NT2/D1 (cell line): ENCODE data around the gene HAP1.

Source experiments
- DNase-seq: peaks from one replicate; pipeline ENCODE4 v3.0.0-alpha.2; 2011; ENCODE audit warnings: low read depth, low spot score
- H3K27me3 ChIP-seq: 2 replicates; pipeline ENCODE4 v1.6.0; 2011; ENCODE audit warnings: mild to moderate bottlenecking; ENCODE audit not compliant: insufficient read length, insufficient read depth
- H3K36me3 ChIP-seq: 2 replicates; pipeline ENCODE4 v1.6.1; 2011; ENCODE audit warnings: mild to moderate bottlenecking, low read length, mixed read lengths; ENCODE audit not compliant: insufficient read depth, insufficient read length
- H3K4me1 ChIP-seq: 2 replicates; pipeline ENCODE4 v1.5.1; 2011; ENCODE audit not compliant: insufficient read depth, insufficient read length
- H3K4me3 ChIP-seq: 2 replicates; pipeline ENCODE4 v1.5.1; 2011; ENCODE audit warnings: low read depth; ENCODE audit not compliant: insufficient read length
- H3K9ac ChIP-seq: 2 replicates; pipeline ENCODE4 v1.6.0; 2011; ENCODE audit warnings: low read depth; ENCODE audit not compliant: insufficient read length
- H3K9me3 ChIP-seq: 2 replicates; pipeline ENCODE4 v1.5.1; 2011; ENCODE audit warnings: mild to moderate bottlenecking, low read length; ENCODE audit not compliant: insufficient read depth
- SUZ12 ChIP-seq: IDR thresholded peaks from 2 replicates; pipeline ENCODE4 v1.6.1; 2011; ENCODE audit not compliant: insufficient read length, insufficient read depth; ENCODE audit errors: extremely low read depth
- YY1 ChIP-seq: IDR thresholded peaks from 2 replicates; pipeline ENCODE4 v1.6.1; 2011; ENCODE audit not compliant: insufficient read length, insufficient read depth
- ZNF274 ChIP-seq: IDR thresholded peaks from 2 replicates; pipeline ENCODE4 v1.6.1; 2011; ENCODE audit warnings: mild to moderate bottlenecking, low read depth, low read length

The HAP1 gene

GRCh38 chr17:41769985-41770384 is 35.5 kb upstream of the HAP1 start:
- Histone ChIP-seq H3K4me1 (peaks cover 13% of the 10 kb centered on the region), H3K4me3 (no peak overlapping the region), H3K9me3 (no peaks in the 10 kb centered on the region), H3K27me3 (no peaks in the 10 kb centered on the region), H3K9ac (no peak overlapping the region), H3K36me3 (peaks cover 73% of the 10 kb centered on the region)
- TF ChIP-seq ZNF274 (no peak), SUZ12 (no peak), YY1 (no peak)
- DNase-seq, result no peak

DNA sequence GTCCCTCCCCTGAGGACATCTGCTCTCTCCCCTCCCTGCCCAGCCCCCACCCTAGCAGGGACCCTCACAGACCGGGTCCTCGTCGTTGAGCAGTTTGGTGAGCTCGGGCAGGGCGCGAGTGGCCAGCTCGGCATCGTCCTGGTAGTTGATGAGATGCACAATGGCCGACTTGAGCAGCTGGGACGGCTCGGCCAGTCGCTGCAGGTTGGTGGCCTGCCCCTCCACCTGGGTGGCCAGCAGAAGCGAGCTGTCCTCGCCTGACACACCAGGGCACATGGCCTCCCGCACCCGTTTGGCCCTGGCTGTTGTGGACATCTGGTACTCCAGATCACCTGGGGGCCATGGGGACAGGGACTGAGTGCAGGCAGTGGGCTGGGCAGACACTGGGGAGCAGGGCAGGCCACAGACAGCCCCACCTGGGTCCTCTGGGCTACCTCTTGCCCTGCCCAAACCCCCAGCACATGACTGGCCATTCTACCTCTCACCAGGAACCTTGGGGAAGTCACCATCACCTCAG is 35.0 kb upstream of the HAP1 start:
- H3K36me3 ChIP-seq, result peaks cover 79% of the 10 kb centered on the region
- DNase-seq, result no peak
- H3K27me3 ChIP-seq, result no peaks in the 10 kb centered on the region
- TF ChIP-seq SUZ12, result no peak
- TF ChIP-seq YY1, result no peak
- TF ChIP-seq ZNF274, result no peak
- no peak overlapping the region for H3K9ac ChIP-seq
- H3K4me1 ChIP-seq, result peaks cover 11% of the 10 kb centered on the region
- H3K9me3 ChIP-seq, result no peaks in the 10 kb centered on the region
- no peak overlapping the region for H3K4me3 ChIP-seq

GRCh38 chr17:41768682-41769288 is 34.3 kb upstream of the HAP1 start:
- Histone ChIP-seq H3K4me3 (no peak overlapping the region), H3K4me1 (peaks cover 9% of the 10 kb centered on the region), H3K9me3 (no peaks in the 10 kb centered on the region), H3K27me3 (no peaks in the 10 kb centered on the region), H3K36me3 (peaks cover 83% of the 10 kb centered on the region), H3K9ac (no peak overlapping the region)
- TF ChIP-seq ZNF274, result no peak
- no peak for TF ChIP-seq SUZ12
- no peak for TF ChIP-seq YY1
- no peak for DNase-seq

- Histone ChIP-seq H3K4me3 (no peak overlapping the region), H3K27me3 (no peaks in the 10 kb centered on the region), H3K36me3 (peaks cover 89% of the 10 kb centered on the region), H3K9me3 (no peaks in the 10 kb centered on the region), H3K4me1 (no peaks in the 10 kb centered on the region), H3K9ac (no peak overlapping the region)
- TF ChIP-seq ZNF274 (no peak), SUZ12 (no peak), YY1 (no peak)
- DNase-seq, result no peak
Observed at GRCh38 chr17:41767324-41768042, 33.0 kb upstream of the HAP1 start.

DNA sequence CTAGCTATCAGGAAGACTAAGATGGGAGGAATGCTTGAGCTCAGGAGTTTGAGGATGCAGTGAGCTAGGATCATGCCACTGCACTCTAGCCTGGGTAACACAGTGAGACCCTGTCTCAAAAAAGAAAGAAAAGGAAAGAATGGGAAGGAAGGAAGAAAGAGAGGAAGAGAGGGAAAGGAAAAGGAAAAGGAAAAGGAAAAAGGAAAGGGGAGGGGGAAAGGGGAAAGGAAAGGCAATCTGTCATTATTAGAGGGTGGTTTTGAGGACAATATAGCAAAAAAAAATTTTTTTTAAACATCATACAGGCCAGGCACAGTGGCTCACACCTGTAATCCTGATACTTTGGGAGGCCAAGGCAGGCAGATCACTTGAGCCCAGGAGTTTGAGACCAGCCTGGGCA is 31.7 kb upstream of the HAP1 start:
- Histone ChIP-seq H3K36me3 (peaks cover 87% of the 10 kb centered on the region), H3K9me3 (no peaks in the 10 kb centered on the region), H3K9ac (no peak overlapping the region), H3K27me3 (no peaks in the 10 kb centered on the region), H3K4me3 (no peak overlapping the region), H3K4me1 (no peaks in the 10 kb centered on the region)
- TF ChIP-seq YY1 (no peak), SUZ12 (no peak), ZNF274 (no peak)
- DNase-seq, result no peak

DNA sequence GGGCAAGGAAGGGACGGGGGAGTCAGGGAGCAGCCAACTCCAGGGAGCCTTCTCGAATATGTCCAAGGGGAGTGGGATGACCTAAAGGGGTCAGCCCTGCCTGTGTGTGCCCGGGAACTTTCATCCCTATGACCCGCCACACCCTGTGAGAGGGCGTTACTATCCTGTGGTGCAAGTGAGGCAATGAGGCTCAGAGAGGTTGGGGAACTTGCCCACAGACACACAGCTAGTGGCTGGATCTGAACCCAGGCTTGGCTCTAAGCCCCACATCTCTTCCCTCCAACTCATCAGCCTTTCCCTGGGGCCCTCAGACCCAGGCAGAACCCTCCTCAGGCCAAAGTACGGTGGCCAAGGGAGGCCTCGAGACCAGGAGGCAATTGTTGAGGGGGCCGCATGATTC is 28.9 kb upstream of the HAP1 start:
- no peak for DNase-seq
- no peak overlapping the region for H3K4me3 ChIP-seq
- no peaks in the 10 kb centered on the region for H3K9me3 ChIP-seq
- H3K9ac ChIP-seq, result no peak overlapping the region
- no peaks in the 10 kb centered on the region for H3K27me3 ChIP-seq
- H3K4me1 ChIP-seq, result no peaks in the 10 kb centered on the region
- TF ChIP-seq ZNF274, result no peak
- TF ChIP-seq SUZ12, result no peak
- TF ChIP-seq YY1, result no peak
- peaks cover 76% of the 10 kb centered on the region for H3K36me3 ChIP-seq

DNA sequence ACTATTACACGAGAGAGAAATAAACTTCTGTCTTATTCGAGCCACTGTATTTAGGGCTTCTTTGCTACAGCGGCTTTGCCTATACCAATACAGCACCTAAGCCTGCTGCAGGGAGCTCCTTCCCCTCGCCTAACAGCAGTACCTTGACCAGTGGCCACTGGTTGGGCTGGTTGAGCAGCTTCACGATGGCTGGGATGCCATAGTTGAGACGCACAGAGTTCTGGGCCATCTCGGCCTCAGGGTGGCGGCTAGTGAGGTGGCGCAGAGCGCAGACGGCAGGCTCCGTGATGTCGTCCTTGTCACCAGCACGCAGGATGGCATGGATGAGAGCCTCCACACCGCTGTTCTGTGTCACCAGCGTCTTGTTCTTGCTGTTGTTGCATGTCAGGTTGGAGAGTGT is 28.4 kb upstream of the HAP1 start:
- H3K36me3 ChIP-seq, result peaks cover 78% of the 10 kb centered on the region

More for the DNA sequence above, 28.4 kb upstream of the HAP1 start:
- no peak for DNase-seq
- Histone ChIP-seq H3K9ac (no peak overlapping the region), H3K4me1 (no peaks in the 10 kb centered on the region), H3K27me3 (no peaks in the 10 kb centered on the region), H3K4me3 (no peak overlapping the region), H3K9me3 (no peaks in the 10 kb centered on the region)
- TF ChIP-seq SUZ12, result no peak
- no peak for TF ChIP-seq YY1
- TF ChIP-seq ZNF274, result no peak
